Neural cell (in vitro differentiated cells): ENCODE measurements around the gene DPM2.

Experiments
- MXI1 ChIP-seq: fragments of 450-650 bp; conservative IDR thresholded peaks from 2 replicates; pipeline ENCODE4 v1.6.1; 2014; ENCODE audit warnings: antibody characterized with exemption, mild to moderate bottlenecking; ENCODE audit not compliant: poor library complexity, severe bottlenecking
- RAD21 ChIP-seq: fragments of 450-650 bp; conservative IDR thresholded peaks from 2 replicates; pipeline ENCODE4 v1.6.1; 2014; ENCODE audit warnings: antibody characterized with exemption, mild to moderate bottlenecking, moderate library complexity
- SMC3 ChIP-seq: fragments of 450-650 bp; conservative IDR thresholded peaks from 2 replicates; pipeline ENCODE4 v1.6.1; 2014; ENCODE audit warnings: antibody characterized with exemption, mild to moderate bottlenecking, moderate library complexity; ENCODE audit not compliant: poor library complexity
- TF ChIP-seq, protein P1 (sequence below): fragments of 450-650 bp; IDR thresholded peaks from 2 replicates; pipeline ENCODE4 v1.5.1; 2014; ENCODE audit warnings: antibody characterized with exemption, mild to moderate bottlenecking, moderate library complexity; ENCODE audit not compliant: poor library complexity, severe bottlenecking

DNA sequence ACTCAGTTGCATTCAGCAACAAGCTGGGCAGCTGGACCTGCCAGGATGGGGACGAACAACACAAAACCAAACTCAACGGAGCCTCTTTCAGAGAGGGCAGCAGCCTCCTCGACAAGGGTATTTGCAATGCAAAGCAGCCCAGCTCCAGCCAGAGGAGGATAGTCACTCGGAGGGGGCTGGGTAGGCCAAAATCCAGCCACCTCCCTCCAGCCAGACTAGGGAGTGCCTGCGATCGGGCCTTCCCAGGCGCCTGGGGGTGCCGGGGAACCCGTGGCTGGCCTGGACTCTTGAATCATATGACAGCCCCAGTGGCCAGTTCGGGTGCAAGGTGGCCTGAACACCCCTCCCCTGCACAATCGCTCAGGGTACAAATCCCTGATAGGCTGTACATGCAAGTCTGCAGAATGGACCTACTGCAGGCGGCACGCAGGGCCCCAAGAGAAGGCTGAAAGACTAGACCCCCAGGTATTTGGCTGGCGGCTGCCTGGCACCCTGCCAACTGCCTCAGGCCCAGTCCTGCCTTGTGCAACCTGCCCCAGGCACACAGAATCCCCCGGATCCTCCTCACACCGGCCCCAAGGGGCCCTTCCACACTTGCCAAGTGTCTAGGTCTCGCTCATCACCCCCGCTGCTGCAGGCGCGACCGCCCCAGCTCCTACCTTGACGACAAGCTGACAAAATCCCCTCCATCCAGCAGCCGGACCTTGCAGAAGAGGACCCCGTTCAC lies 41.8 kb upstream of the DPM2 start:
- TF ChIP-seq, protein P1, sequence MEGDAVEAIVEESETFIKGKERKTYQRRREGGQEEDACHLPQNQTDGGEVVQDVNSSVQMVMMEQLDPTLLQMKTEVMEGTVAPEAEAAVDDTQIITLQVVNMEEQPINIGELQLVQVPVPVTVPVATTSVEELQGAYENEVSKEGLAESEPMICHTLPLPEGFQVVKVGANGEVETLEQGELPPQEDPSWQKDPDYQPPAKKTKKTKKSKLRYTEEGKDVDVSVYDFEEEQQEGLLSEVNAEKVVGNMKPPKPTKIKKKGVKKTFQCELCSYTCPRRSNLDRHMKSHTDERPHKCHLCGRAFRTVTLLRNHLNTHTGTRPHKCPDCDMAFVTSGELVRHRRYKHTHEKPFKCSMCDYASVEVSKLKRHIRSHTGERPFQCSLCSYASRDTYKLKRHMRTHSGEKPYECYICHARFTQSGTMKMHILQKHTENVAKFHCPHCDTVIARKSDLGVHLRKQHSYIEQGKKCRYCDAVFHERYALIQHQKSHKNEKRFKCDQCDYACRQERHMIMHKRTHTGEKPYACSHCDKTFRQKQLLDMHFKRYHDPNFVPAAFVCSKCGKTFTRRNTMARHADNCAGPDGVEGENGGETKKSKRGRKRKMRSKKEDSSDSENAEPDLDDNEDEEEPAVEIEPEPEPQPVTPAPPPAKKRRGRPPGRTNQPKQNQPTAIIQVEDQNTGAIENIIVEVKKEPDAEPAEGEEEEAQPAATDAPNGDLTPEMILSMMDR: no peak
- TF ChIP-seq RAD21 (no peak), MXI1 (no peak), SMC3 (no peak)
